PC-3 (cell line): ENCODE results near the gene DLST. TPM values are rescaled to one million over a fixed set of nuclear protein-coding genes. Genes with fewer than 3 reads are reported as not detected.

Experiments
- ATAC-seq: fragments of 200-7000 bp; cut with Tn5 transposase; 2 replicates; pipeline ENCODE4 v1.9.1; 2020; ENCODE audit warnings: mild to moderate bottlenecking, moderate library complexity
- BruUV-seq: library from RNA; stranded (reverse); fragments of 400-500 nt; replicated peaks from 2 replicates; lab custom pipeline; 2021; lab: Mats Ljungman, UMichigan
- CTCF ChIA-PET: fragments of 300-600 bp; sonication (Branson Sonifier 250); formaldehyde crosslinking; loops from one replicate; lab custom pipeline; 2022; ENCODE audit warnings: antibody characterized with exemption; lab: Charles Lee
- POLR2A ChIA-PET: fragments of 300-600 bp; sonication (Branson Sonifier 250); formaldehyde crosslinking; loops from one replicate; lab custom pipeline; 2022; ENCODE audit warnings: antibody characterized with exemption; ENCODE audit not compliant: unreplicated experiment; lab: Charles Lee
- DNase-seq: peaks from one replicate; pipeline ENCODE4 v3.0.0-alpha.2; 2015
- H2AFZ ChIP-seq: fragments of 300-600 bp; sonication (generic); 2 replicates; pipeline ENCODE4 v1.6.0; 2016; ENCODE audit warnings: antibody characterized with exemption, low read length
- H3F3A ChIP-seq: fragments of 300-600 bp; sonication (generic); one replicate; pipeline ENCODE4 v1.6.0; 2017; ENCODE audit warnings: antibody characterized with exemption, low read length, control low read depth, mild to moderate bottlenecking; ENCODE audit not compliant: unreplicated experiment
- H3K27ac ChIP-seq: fragments of 300-600 bp; sonication (generic); 2 replicates; pipeline ENCODE4 v1.5.1; 2016; ENCODE audit warnings: mild to moderate bottlenecking, low read length
- H3K27me3 ChIP-seq: fragments of 300-600 bp; sonication (generic); 2 replicates; pipeline ENCODE4 v1.6.1; 2016; ENCODE audit warnings: low read length, mixed read lengths
- H3K36me3 ChIP-seq: fragments of 300-600 bp; sonication (generic); 2 replicates; pipeline ENCODE4 v1.6.1; 2016; ENCODE audit warnings: low read depth, mixed run types, low read length, mixed read lengths
- H3K4me1 ChIP-seq: fragments of 300-600 bp; sonication (generic); 2 replicates; pipeline ENCODE4 v1.5.1; 2016; ENCODE audit warnings: low read length; ENCODE audit not compliant: insufficient read depth
- H3K4me2 ChIP-seq: fragments of 300-600 bp; sonication (generic); 2 replicates; pipeline ENCODE4 v1.6.0; 2016; ENCODE audit warnings: low read length
- H3K4me3 ChIP-seq: fragments of 300-600 bp; sonication (generic); 2 replicates; pipeline ENCODE4 v1.5.1; 2016; ENCODE audit warnings: mild to moderate bottlenecking, low read length, mixed read lengths
- H3K79me2 ChIP-seq: fragments of 300-600 bp; sonication (generic); 2 replicates; pipeline ENCODE4 v1.6.1; 2017; ENCODE audit warnings: low read length, mixed read lengths
- H3K9ac ChIP-seq: fragments of 300-600 bp; sonication (generic); 2 replicates; pipeline ENCODE4 v1.6.0; 2016; ENCODE audit warnings: mild to moderate bottlenecking, low read length
- H3K9me2 ChIP-seq: fragments of 300-600 bp; sonication (generic); replicated peaks from 2 replicates; pipeline ENCODE4 v1.6.1; 2016; ENCODE audit warnings: mixed run types, low read length, mixed read lengths
- H3K9me3 ChIP-seq: fragments of 300-600 bp; sonication (generic); 2 replicates; pipeline ENCODE4 v1.6.1; 2016; ENCODE audit warnings: low read length, mixed read lengths
- H4K20me1 ChIP-seq: fragments of 300-600 bp; sonication (generic); 2 replicates; pipeline ENCODE4 v1.6.1; 2016; ENCODE audit warnings: low read length, mixed read lengths
- CTCF ChIP-seq: fragments of 300-600 bp; sonication (generic); conservative IDR thresholded peaks from 2 replicates; pipeline ENCODE4 v1.5.1; 2017; ENCODE audit warnings: antibody characterized with exemption, low read depth, mild to moderate bottlenecking, low read length
- EZH2 ChIP-seq: fragments of 300-600 bp; sonication (generic); IDR thresholded peaks from one replicate; pipeline ENCODE4 v1.6.1; 2017; ENCODE audit warnings: antibody characterized with exemption, mild to moderate bottlenecking, low read length; ENCODE audit not compliant: unreplicated experiment
- EZH2phosphoT487 ChIP-seq: fragments of 300-600 bp; sonication (generic); IDR thresholded peaks from 2 replicates; pipeline ENCODE4 v1.6.1; 2018; ENCODE audit warnings: mild to moderate bottlenecking, antibody characterized with exemption, low read length, borderline replicate concordance
- intact Hi-C: fragments of 100-400 bp; cut with micrococcal nuclease; formaldehyde crosslinking; loops from 2 replicates; pipeline ENCODE4 v1.9.0; 2023
- total RNA-seq: library from RNA; depleted of rRNA; stranded (reverse); fragments of >200 nt; gene quantifications from 2 replicates; pipeline ENCODE4 v1.2.3, GENCODE V29; 2014

Gene DLST
- total RNA-seq, 1 experiment from 2014 or later = 56.9 TPM

GRCh38 chr14:74913393-74913910 is 31.7 kb downstream of the DLST start:
- no peaks in the 10 kb centered on the region for H3K9me3 ChIP-seq
- DNase-seq (no peak), ATAC-seq (no peak)
- ChIA-PET CTCF (no interaction called here), POLR2A (no interaction called here)
- H3K4me3 ChIP-seq = no peak overlapping the region
- H3K36me3 ChIP-seq = no peaks in the 10 kb centered on the region
- no peak overlapping the region for H3K4me2 ChIP-seq
- H3K9ac ChIP-seq = no peak overlapping the region
- no peak overlapping the region for H2AFZ ChIP-seq
- intact Hi-C loops = no loop called here
- H3K27ac ChIP-seq = no peak overlapping the region
- H3K9me2 ChIP-seq = no peaks in the 10 kb centered on the region
- TF ChIP-seq EZH2 (no peak), CTCF (no peak), EZH2phosphoT487 (no peak)
- H3K4me1 ChIP-seq = no peaks in the 10 kb centered on the region
- no peaks in the 10 kb centered on the region for H4K20me1 ChIP-seq
- H3F3A ChIP-seq = no peaks in the 10 kb centered on the region
- no peaks in the 10 kb centered on the region for H3K27me3 ChIP-seq
- no TSS peak for BruUV-seq
- no peaks in the 10 kb centered on the region for H3K79me2 ChIP-seq

- BruUV-seq = no TSS peak
- ChIA-PET CTCF (no interaction called here), POLR2A (no interaction called here)
- H3K4me1 ChIP-seq = no peaks in the 10 kb centered on the region
- H4K20me1 ChIP-seq = no peaks in the 10 kb centered on the region
- H3K4me3 ChIP-seq = no peak overlapping the region
- H3K9me3 ChIP-seq = no peaks in the 10 kb centered on the region
- DNase-seq = peak; percentile 74
- no peak overlapping the region for H3K9ac ChIP-seq
- no peaks in the 10 kb centered on the region for H3K9me2 ChIP-seq
- no peaks in the 10 kb centered on the region for H3F3A ChIP-seq
- no peak overlapping the region for H3K27ac ChIP-seq
- intact Hi-C loops = loop anchor here (1.0 kb wide), 3 partner anchors 170 to 389 kb away; no protein-coding TSS in a partner anchor
- no peaks in the 10 kb centered on the region for H3K36me3 ChIP-seq
- no peaks in the 10 kb centered on the region for H3K79me2 ChIP-seq
- H3K4me2 ChIP-seq = no peak overlapping the region
- ATAC-seq = peak; percentile 97
- TF ChIP-seq EZH2 (no peak), CTCF (peak; percentile 91)
- no peak overlapping the region for H2AFZ ChIP-seq
- no peaks in the 10 kb centered on the region for H3K27me3 ChIP-seq
Measured at GRCh38 chr14:74913986-74914573, 32.4 kb downstream of the DLST start.

- Histone ChIP-seq H3K79me2 (no peaks in the 10 kb centered on the region), H3K36me3 (no peaks in the 10 kb centered on the region), H3F3A (no peaks in the 10 kb centered on the region), H3K4me3 (no peak overlapping the region), H4K20me1 (no peaks in the 10 kb centered on the region), H3K9me3 (no peaks in the 10 kb centered on the region), H3K27ac (no peak overlapping the region), H2AFZ (no peak overlapping the region), H3K9ac (no peak overlapping the region), H3K27me3 (no peaks in the 10 kb centered on the region), H3K9me2 (no peaks in the 10 kb centered on the region), H3K4me1 (peaks cover 10% of the 10 kb centered on the region; the same call in 1 of the 2 replicates), H3K4me2 (no peak overlapping the region)
- TF ChIP-seq EZH2 = no peak
- TF ChIP-seq EZH2phosphoT487 = no peak
- TF ChIP-seq CTCF = no peak
- ATAC-seq (no peak), DNase-seq (no peak)
- ChIA-PET CTCF (no interaction called here), POLR2A (no interaction called here)
- intact Hi-C loops = no loop called here
- BruUV-seq = no TSS peak
Measured at GRCh38 chr14:74915426-74915825, 33.7 kb downstream of the DLST start.
